SU-DHL-6 (cell line): ENCODE data around the gene DOCK10.

Experiments
- H2AFZ ChIP-seq: fragments of 200-600 bp; sonication (generic); 2 replicates; pipeline ENCODE4 v1.6.1; 2014; ENCODE audit warnings: low read depth, mild to moderate bottlenecking, moderate library complexity, mixed read lengths, antibody characterized with exemption, low read length; ENCODE audit not compliant: severe bottlenecking
- H3F3A ChIP-seq: fragments of 200-600 bp; shearing (Covaris generic); 2 replicates; pipeline ENCODE4 v1.6.0; 2016; ENCODE audit warnings: antibody characterized with exemption, mild to moderate bottlenecking; ENCODE audit not compliant: insufficient read depth
- H3K27ac ChIP-seq: fragments of 200-600 bp; sonication (generic); 2 replicates; pipeline ENCODE4 v1.5.1; 2016; ENCODE audit warnings: low read depth, mild to moderate bottlenecking, low read length, moderate library complexity, mixed read lengths
- H3K27me3 ChIP-seq: fragments of 200-600 bp; sonication (generic), shearing (Covaris generic); 2 replicates; pipeline ENCODE4 v1.6.0; 2014; ENCODE audit warnings: mild to moderate bottlenecking, low read length
- H3K36me3 ChIP-seq: fragments of 200-600 bp; sonication (generic); 2 replicates; pipeline ENCODE4 v1.6.1; 2014; ENCODE audit warnings: mild to moderate bottlenecking, low read length, mixed read lengths
- H3K4me2 ChIP-seq: fragments of 300-600, 200-600 bp; shearing (Covaris generic), sonication (generic); 2 replicates; pipeline ENCODE4 v1.6.0; 2014; ENCODE audit warnings: low read length, low read depth, mild to moderate bottlenecking; ENCODE audit not compliant: poor library complexity, severe bottlenecking
- H3K4me3 ChIP-seq: fragments of 200-600 bp; sonication (generic); 2 replicates; pipeline ENCODE4 v1.5.1; 2014; ENCODE audit warnings: antibody characterized with exemption, low read length, mild to moderate bottlenecking, mixed read lengths; ENCODE audit not compliant: insufficient read depth, poor library complexity, severe bottlenecking
- H3K79me2 ChIP-seq: fragments of 200-600 bp; sonication (generic); 2 replicates; pipeline ENCODE4 v1.6.1; 2014; ENCODE audit warnings: mild to moderate bottlenecking, low read length, moderate library complexity; ENCODE audit not compliant: insufficient read depth
- H3K9ac ChIP-seq: fragments of 200-600 bp; sonication (generic); 2 replicates; pipeline ENCODE4 v1.7.0; 2014; ENCODE audit warnings: mild to moderate bottlenecking, low read length
- H3K9me2 ChIP-seq: fragments of 200-600 bp; sonication (generic); replicated peaks from 2 replicates; pipeline ENCODE4 v1.6.1; 2014; ENCODE audit warnings: low read length; ENCODE audit not compliant: insufficient read depth
- H3K9me3 ChIP-seq: fragments of 200-600 bp; sonication (generic); 2 replicates; pipeline ENCODE4 v1.6.1; 2014; ENCODE audit warnings: low read length, mixed read lengths; ENCODE audit not compliant: insufficient read depth
- H4K20me1 ChIP-seq: fragments of 200-600 bp; sonication (generic); 2 replicates; pipeline ENCODE4 v1.6.1; 2014; ENCODE audit warnings: low read depth, mild to moderate bottlenecking, antibody characterized with exemption, low read length, moderate library complexity, mixed read lengths
- EZH2phosphoT487 ChIP-seq: fragments of 200-600 bp; sonication (generic), shearing (Covaris generic); conservative IDR thresholded peaks from 2 replicates; pipeline ENCODE4 v1.6.1; 2018; ENCODE audit warnings: mild to moderate bottlenecking, antibody characterized with exemption, low read length, moderate library complexity, mixed read lengths
- TF ChIP-seq, protein P1 (sequence below): fragments of 200-600 bp; sonication (generic); IDR thresholded peaks from one replicate; pipeline ENCODE4 v1.5.1; 2017; ENCODE audit warnings: antibody characterized with exemption, mild to moderate bottlenecking, low read length, moderate library complexity; ENCODE audit not compliant: insufficient read depth, poor library complexity, severe bottlenecking

DOCK10 gene

GRCh38 chr2:224901121-224901676 is 141.1 kb downstream of the DOCK10 start:
- H3K27me3 ChIP-seq: no peaks in the 10 kb centered on the region
- H3F3A ChIP-seq: no peaks in the 10 kb centered on the region
- no peaks in the 10 kb centered on the region for H3K9me3 ChIP-seq
- no peak overlapping the region for H3K27ac ChIP-seq
- H3K4me3 ChIP-seq: no peak overlapping the region
- TF ChIP-seq, protein P1, sequence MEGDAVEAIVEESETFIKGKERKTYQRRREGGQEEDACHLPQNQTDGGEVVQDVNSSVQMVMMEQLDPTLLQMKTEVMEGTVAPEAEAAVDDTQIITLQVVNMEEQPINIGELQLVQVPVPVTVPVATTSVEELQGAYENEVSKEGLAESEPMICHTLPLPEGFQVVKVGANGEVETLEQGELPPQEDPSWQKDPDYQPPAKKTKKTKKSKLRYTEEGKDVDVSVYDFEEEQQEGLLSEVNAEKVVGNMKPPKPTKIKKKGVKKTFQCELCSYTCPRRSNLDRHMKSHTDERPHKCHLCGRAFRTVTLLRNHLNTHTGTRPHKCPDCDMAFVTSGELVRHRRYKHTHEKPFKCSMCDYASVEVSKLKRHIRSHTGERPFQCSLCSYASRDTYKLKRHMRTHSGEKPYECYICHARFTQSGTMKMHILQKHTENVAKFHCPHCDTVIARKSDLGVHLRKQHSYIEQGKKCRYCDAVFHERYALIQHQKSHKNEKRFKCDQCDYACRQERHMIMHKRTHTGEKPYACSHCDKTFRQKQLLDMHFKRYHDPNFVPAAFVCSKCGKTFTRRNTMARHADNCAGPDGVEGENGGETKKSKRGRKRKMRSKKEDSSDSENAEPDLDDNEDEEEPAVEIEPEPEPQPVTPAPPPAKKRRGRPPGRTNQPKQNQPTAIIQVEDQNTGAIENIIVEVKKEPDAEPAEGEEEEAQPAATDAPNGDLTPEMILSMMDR: no peak
- no peak for TF ChIP-seq EZH2phosphoT487
- H3K36me3 ChIP-seq: no peaks in the 10 kb centered on the region
- no peak overlapping the region for H3K4me2 ChIP-seq
- no peaks in the 10 kb centered on the region for H3K79me2 ChIP-seq
- no peak overlapping the region for H2AFZ ChIP-seq
- H3K9ac ChIP-seq: no peak overlapping the region
- H4K20me1 ChIP-seq: no peaks in the 10 kb centered on the region
- no peaks in the 10 kb centered on the region for H3K9me2 ChIP-seq

GRCh38 chr2:224895377-224895776 is 146.9 kb downstream of the DOCK10 start:
- Histone ChIP-seq H3K9me2 (no peaks in the 10 kb centered on the region), H3K9ac (no peak overlapping the region), H3K27ac (no peak overlapping the region), H3K79me2 (no peaks in the 10 kb centered on the region), H3K36me3 (no peaks in the 10 kb centered on the region), H2AFZ (no peak overlapping the region), H3K4me2 (no peak overlapping the region), H3K9me3 (no peaks in the 10 kb centered on the region), H4K20me1 (no peaks in the 10 kb centered on the region), H3K4me3 (no peak overlapping the region), H3K27me3 (no peaks in the 10 kb centered on the region), H3F3A (no peaks in the 10 kb centered on the region)
- TF ChIP-seq, protein P1: no peak
- TF ChIP-seq EZH2phosphoT487: no peak

DNA sequence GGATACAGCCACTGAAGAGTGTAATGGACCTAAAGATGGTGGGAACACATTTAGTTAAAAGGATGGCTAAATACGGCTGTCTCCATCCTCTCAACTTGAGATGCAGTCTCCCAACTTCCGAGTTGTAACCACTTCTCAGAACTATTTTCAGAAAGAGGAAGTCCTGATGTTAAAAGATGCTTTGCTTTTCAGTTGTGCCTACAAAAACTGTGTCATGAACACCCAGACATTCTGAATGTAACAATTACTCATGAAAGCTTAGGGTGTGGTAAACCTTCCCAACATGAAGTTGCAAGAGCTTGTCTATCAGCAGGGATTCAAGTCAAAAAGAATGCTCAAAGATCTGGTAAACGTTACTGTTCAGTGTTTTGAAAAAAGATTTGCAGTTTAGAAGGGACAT is 147.9 kb downstream of the DOCK10 start:
- Histone ChIP-seq H3F3A (no peaks in the 10 kb centered on the region), H2AFZ (no peak overlapping the region), H3K4me3 (no peak overlapping the region), H4K20me1 (no peaks in the 10 kb centered on the region), H3K9ac (no peak overlapping the region), H3K27me3 (no peaks in the 10 kb centered on the region), H3K9me3 (no peaks in the 10 kb centered on the region), H3K79me2 (no peaks in the 10 kb centered on the region), H3K27ac (no peak overlapping the region), H3K36me3 (no peaks in the 10 kb centered on the region), H3K4me2 (no peak overlapping the region), H3K9me2 (no peaks in the 10 kb centered on the region)
- no peak for TF ChIP-seq EZH2phosphoT487
- TF ChIP-seq, protein P1: no peak
